HG02885 (cell line): ENCODE data around the gene MCU.
"Not testable (repeated sequence)": the region's sequence is repeated elsewhere in the genome, so short reads cannot be mapped to it uniquely, and the experiment has no call there.

ENCODE experiments used
- ATAC-seq: cut with Tn5 transposase; IDR thresholded peaks from one replicate; pipeline ENCODE4 v1.9.1; 2021; ENCODE audit warnings: mild to moderate bottlenecking; ENCODE audit not compliant: unreplicated experiment, poor library complexity

The MCU gene

DNA sequence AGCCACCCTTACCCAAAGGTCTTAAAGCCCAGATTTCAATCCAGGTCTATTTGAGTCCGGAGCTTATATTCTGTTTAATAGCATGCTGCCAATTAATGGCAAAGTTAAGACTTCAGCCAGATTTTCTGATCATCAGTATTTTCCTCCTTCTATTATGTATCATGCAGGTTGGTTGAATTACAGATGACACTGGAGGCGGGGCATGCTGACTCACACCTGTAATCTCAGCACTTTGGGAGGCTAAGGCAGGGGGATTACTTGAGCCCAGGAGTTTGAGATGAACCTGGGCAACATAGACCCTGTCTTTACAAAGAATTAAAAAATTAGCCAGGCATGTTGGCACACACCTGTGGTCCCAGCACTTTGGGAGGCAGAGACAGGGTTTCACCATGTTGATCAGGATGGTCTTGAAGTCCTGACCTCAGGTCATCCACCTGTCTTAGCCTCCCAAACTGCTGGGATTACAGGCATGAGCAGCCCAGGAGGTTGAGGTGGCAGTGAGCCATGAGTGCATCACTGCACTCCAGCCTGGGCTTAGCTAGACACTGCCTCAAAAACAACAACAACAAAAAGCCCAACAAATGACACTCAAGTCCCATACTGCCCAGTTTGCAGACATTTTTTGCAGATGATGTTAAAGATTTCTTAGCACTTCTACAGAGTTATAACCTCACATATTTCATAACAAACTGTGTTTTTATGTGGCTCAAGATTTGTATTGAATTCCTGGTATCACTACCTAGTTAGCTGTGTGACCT lies 62.5 kb downstream of the MCU start:
- no peak for ATAC-seq

DNA sequence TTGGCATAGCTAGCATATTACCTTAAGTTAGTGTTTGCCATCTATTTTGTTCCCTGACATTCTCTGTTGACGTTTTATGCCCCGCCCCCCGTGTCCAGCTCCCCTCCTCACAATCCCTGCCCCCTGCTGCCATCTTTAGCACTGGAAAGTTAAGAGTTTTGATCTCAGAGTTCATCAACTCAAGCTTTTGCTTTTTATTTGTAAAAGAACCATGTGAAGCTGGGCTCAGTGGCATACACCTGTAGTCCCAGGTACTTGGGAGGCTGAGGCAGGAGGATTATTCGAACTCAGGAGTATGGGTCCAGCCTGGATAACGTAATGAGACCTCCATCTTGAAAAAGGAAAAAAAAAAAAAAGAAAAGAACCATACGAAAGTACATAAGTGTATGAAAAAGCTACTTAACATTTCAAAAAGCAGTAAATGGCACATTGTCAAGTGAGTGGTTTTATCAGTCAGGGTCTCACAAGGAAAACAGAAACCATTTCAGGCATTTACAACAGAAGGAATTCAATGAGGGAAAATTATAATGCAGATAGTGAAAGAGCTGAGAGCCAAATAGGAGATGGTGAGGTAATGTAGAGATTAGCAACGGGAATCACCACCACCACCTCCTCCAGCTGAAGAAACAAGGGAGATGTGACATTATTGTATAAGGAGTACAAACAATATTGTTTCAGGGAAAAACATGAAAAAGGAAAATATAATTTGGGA lies 64.9 kb downstream of the MCU start:
- no peak for ATAC-seq

DNA sequence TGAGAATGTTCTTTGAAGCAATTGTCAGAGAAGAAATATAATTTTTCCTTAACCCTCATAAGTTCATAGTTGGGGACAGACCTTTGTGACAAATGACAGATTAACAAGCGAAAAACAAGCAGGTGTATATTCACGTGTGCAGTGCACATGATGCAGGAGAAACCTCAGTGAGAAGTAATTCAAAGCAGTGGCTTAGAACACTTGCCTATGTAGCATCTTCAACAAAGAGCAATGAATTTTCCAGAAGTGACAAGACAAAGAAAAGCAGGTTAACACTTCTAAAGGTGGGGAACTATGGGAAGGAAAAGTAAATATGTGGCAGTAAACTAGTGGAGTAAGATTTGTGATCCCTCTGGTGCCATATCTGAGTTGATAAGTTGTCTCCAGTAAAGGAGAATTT lies 65.8 kb downstream of the MCU start:
- ATAC-seq: no peak

GRCh38 chr10:72758930-72759329 lies 67.0 kb downstream of the MCU start:
- not testable (repeated sequence) for ATAC-seq

DNA sequence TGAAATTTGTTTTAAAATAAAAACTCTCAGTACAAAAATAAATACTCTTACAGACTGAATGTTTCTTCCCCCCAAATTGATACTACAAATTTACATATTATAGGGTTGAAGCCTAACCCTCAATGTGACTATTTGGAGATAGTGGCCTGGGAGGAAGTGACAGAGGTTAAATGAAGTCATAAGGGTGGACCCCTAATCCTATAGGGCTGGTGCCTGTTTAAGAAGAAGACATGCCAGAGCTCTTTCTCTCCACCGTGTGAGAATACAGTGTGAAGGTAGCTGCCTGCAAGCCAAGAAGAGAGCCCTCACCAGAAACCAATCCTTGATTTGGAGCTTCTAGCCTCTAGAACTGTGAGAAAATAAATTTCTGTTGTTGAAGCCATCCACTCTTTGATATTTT lies 67.6 kb downstream of the MCU start:
- ATAC-seq: no peak

GRCh38 chr10:72761498-72761897 lies 69.6 kb downstream of the MCU start:
- ATAC-seq: no peak

GRCh38 chr10:72762042-72762441 lies 70.1 kb downstream of the MCU start:
- no peak for ATAC-seq

GRCh38 chr10:72763201-72763600 lies 71.3 kb downstream of the MCU start:
- ATAC-seq: no peak

DNA sequence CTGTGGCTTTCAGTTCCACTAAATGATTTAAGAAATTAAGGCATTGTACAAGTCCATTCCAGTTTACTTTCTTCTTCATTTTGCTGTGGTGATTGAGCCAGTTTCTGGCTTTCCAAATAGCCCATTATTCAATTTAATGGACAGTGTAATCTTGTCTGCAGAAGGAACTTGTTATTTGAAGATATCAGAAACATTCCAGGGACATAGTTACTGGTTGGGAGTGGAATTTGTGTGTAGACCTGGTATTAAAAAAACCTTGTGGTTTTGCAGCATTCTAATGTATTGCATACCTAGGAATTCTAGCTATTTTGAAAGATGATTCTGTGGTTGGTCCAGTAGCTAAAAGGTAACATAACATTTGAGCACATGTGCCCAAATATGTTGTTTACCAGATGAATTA lies 72.2 kb downstream of the MCU start:
- no peak for ATAC-seq

- ATAC-seq: no peak
These were observed 73.3 kb downstream of the MCU start for GRCh38 chr10:72765051-72765745.

- not testable (repeated sequence) for ATAC-seq
These were observed 79.3 kb downstream of the MCU start for GRCh38 chr10:72771195-72771594.

DNA sequence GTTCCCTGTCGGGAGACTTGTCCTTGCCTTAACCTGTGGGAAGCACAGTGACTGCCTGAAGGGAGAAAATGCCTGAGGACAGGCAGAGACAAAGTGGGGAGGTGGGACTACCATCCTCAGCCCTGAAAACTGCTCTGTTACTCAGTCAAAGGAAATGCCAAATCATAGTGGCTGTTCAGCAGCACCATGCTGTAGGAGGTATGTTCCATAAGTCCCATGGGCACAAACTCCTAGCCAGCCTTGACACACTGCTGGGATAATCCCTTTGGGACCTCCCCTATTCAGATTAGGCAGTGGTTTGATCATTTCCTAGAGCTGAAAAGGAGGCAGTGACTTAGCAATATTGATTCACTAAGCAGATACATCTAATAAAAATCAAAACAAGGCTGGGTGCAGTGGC lies 80.1 kb downstream of the MCU start:
- ATAC-seq: no peak

- no peak for ATAC-seq
These were observed 87.9 kb downstream of the MCU start for GRCh38 chr10:72779874-72780273.

DNA sequence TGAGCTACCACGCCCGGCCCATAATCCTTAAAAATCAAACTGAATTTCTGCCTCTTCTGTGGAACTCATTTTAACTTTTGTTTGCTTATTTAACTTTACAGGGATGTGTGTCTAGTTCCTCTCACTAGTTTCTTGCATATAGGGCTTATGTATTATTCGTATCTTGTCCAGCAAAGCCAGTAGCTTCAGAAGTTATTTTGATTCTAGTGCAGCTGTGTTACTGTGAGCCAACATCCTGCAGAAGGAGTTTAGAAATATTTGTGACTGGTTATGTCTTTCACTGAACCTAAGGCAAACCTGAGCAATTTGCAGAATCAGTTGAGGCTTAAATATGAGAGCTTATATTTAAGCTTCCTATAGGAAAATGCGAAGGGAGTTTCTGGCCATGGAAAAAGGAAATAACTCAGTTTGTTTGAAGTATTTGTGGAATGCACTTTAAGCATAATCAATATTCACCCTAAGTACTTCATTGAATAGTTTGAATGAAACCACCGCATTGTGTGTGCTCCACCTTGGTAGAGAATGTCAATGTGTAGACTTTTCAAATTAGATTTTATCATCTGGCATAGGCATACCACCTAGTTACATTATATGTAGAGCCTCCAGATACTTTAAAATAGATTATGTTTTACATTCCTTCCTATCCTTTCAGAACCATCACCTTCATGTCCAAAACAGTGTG lies 90.8 kb downstream of the MCU start:
- ATAC-seq: no peak

- ATAC-seq: no peak
These were observed 91.5 kb downstream of the MCU start for GRCh38 chr10:72783410-72783833.

- no peak for ATAC-seq
These were observed 92.8 kb downstream of the MCU start for GRCh38 chr10:72784551-72785351.

DNA sequence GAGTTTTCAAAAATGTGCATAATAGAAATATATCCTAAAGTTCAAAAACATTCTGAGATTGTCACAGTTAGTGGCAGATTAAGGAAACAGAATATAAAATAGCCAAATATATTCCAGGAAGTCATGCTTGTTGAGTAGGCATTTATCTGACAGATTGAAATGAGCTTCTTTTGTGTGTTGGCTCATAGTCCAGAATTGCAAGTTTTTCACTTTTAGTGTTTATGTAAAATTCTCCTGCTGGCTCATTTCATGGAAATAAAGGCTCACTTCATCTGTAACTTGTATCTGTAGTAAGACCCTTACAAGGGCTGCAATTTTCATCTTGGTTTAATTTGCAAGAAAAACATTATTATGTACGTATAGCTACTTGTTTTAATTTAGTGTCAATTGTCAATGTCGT lies 93.5 kb downstream of the MCU start:
- ATAC-seq: no peak

DNA sequence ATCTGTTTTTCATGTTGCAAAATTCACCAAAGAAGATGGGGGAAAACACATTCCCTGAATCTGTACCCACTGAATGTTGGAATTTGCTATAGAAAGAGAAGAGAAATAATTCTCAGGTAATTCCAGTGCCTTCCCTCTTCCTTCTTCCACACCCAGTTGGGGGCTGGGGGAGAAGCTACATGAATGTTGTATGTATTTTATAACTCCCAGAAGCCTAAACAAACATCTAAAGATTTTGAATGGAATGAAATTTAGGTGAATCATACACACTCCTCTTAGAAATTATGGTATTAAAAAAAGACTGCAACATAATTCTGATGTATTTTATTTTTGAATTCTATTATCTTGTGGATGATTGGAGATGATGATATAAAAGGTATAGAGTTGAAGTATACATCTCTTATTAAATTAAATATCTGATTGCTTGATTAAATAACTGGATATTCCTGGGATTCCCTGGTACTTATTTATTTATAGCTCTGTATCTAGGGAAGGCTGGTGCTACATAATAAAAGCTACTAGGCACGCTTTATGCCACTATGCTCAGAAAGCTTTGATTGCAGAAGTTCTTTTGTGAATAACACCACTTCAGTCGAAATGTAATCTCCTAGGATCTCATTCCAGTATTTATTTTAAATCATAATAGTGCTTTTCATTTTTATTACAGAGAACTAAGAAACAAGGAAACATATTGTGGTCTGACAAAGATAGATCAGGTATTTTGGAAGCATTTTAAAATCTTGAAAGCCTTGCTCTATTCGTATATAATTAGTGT lies 98.5 kb downstream of the MCU start:
- no peak for ATAC-seq

DNA sequence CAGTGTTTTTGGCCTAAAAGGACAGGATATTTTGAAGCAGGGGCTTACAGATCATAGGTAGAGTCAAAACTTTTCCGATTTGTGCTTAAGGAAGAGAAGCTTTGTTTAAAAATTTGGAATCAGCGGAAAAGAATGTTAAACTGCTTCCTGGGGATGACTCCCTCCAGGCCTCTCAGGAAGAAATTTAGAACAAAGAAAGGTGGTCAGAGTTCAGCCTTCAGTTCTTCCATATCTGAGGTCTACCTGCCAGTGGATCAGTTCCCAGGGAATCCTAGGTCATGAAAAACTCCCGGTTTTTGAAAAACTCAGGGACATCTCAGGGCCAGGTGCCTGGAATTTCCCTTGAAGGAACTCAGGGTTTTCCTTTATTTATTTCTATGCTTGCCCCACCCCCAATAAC lies 100.3 kb downstream of the MCU start:
- no peak for ATAC-seq
